ENCODE measurements around the gene GTF2IRD1. TPM values are rescaled to one million over a fixed set of nuclear protein-coding genes. Genes with fewer than 3 reads are reported as not detected.

The GTF2IRD1 gene
- total RNA-seq, 1 experiment from 2014 or later, result 14.9 TPM

- no TSS peak for BruUV-seq (replicated peaks)
- Histone ChIP-seq H3F3A (ENCODE audit: low read length, unreplicated experiment) (no peaks in the 10 kb centered on the region), H3K4me3 (ENCODE audit: low read length) (no peak overlapping the region)
These were observed 113.6 kb downstream of the GTF2IRD1 start for GRCh38 chr7:74567318-74567668.

DNA sequence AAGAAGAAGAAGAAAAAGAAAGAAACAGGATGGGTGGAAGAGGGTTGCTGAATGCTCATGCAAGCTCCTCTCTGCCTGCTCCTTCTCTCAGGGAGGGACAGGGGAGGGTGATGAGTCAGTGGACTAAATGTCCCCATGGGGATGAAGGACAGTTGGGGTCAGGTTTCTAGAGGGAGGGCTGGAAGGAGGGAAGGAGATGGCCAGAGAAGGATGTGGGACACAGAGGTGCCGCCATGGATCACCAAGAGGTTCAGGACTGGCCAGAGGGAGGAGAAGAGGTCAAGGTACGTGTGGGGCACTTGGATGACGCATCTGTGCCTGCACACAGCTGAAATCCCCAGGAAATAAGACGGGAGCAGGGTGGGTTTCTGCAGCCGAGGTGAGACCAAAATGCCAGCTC, 115.0 kb downstream of the GTF2IRD1 start:
- intact Hi-C loops (cut with micrococcal nuclease), result no loop called here
- Histone ChIP-seq H3K27me3 (ENCODE audit: low read length) (no peaks in the 10 kb centered on the region), H3K9me3 (ENCODE audit: low read length) (no peaks in the 10 kb centered on the region), H3K9ac (ENCODE audit: low read length) (no peak overlapping the region), H3K4me1 (ENCODE audit: insufficient read depth, low read length) (no peaks in the 10 kb centered on the region), H3K4me3 (ENCODE audit: low read length) (no peak overlapping the region), H4K20me1 (ENCODE audit: low read length) (no peaks in the 10 kb centered on the region), H3K36me3 (ENCODE audit: low read depth, low read length) (no peaks in the 10 kb centered on the region), H3K9me2 (replicated peaks; ENCODE audit: low read length) (no peaks in the 10 kb centered on the region), H3K4me2 (ENCODE audit: low read length) (no peak overlapping the region), H2AFZ (ENCODE audit: low read length) (no peak overlapping the region), H3K79me2 (ENCODE audit: low read length) (no peaks in the 10 kb centered on the region), H3F3A (ENCODE audit: low read length, unreplicated experiment) (no peaks in the 10 kb centered on the region), H3K27ac (ENCODE audit: low read length) (no peak overlapping the region)
- DNase-seq (no peak), ATAC-seq (no peak)
- BruUV-seq (replicated peaks), result no TSS peak
- CTCF ChIA-PET, result no interaction called here
- no peak for TF ChIP-seq EZH2 (IDR thresholded peaks at IDR 0.05; ENCODE audit: low read length, unreplicated experiment)
- TF ChIP-seq, protein P1, sequence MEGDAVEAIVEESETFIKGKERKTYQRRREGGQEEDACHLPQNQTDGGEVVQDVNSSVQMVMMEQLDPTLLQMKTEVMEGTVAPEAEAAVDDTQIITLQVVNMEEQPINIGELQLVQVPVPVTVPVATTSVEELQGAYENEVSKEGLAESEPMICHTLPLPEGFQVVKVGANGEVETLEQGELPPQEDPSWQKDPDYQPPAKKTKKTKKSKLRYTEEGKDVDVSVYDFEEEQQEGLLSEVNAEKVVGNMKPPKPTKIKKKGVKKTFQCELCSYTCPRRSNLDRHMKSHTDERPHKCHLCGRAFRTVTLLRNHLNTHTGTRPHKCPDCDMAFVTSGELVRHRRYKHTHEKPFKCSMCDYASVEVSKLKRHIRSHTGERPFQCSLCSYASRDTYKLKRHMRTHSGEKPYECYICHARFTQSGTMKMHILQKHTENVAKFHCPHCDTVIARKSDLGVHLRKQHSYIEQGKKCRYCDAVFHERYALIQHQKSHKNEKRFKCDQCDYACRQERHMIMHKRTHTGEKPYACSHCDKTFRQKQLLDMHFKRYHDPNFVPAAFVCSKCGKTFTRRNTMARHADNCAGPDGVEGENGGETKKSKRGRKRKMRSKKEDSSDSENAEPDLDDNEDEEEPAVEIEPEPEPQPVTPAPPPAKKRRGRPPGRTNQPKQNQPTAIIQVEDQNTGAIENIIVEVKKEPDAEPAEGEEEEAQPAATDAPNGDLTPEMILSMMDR (conservative IDR thresholded peaks at IDR 0.05; ENCODE audit: low read depth, low read length), result no peak
- no peak for TF ChIP-seq EZH2phosphoT487 (IDR thresholded peaks at IDR 0.05; ENCODE audit: borderline replicate concordance, low read length)
- POLR2A ChIA-PET (ENCODE audit: unreplicated experiment), result no interaction called here

More at GRCh38 chr7:74567318-74567668, 113.6 kb downstream of the GTF2IRD1 start:
- ChIA-PET CTCF (interaction anchor here (0.6 to 1.6 kb wide), 2 partner anchors 8 to 1040 kb away, joined by 4 to 6 read pairs; no protein-coding TSS in a partner anchor), POLR2A (ENCODE audit: unreplicated experiment) (no interaction called here)
- Histone ChIP-seq H2AFZ (ENCODE audit: low read length) (no peak overlapping the region), H3K9me2 (replicated peaks; ENCODE audit: low read length) (no peaks in the 10 kb centered on the region), H3K27me3 (ENCODE audit: low read length) (no peaks in the 10 kb centered on the region), H3K79me2 (ENCODE audit: low read length) (no peaks in the 10 kb centered on the region), H3K36me3 (ENCODE audit: low read depth, low read length) (no peaks in the 10 kb centered on the region), H3K27ac (ENCODE audit: low read length) (no peak overlapping the region), H3K4me1 (ENCODE audit: insufficient read depth, low read length) (no peaks in the 10 kb centered on the region), H4K20me1 (ENCODE audit: low read length) (no peaks in the 10 kb centered on the region), H3K9me3 (ENCODE audit: low read length) (no peaks in the 10 kb centered on the region), H3K9ac (ENCODE audit: low read length) (no peak overlapping the region), H3K4me2 (ENCODE audit: low read length) (no peak overlapping the region)
- no peak for ATAC-seq
- intact Hi-C loops (cut with micrococcal nuclease), result loop anchor here (2.0 kb wide), 1 partner anchor 150 kb away; no protein-coding TSS in a partner anchor
- no peak for DNase-seq
- TF ChIP-seq EZH2phosphoT487 (IDR thresholded peaks at IDR 0.05; ENCODE audit: borderline replicate concordance, low read length) (no peak), EZH2 (IDR thresholded peaks at IDR 0.05; ENCODE audit: low read length, unreplicated experiment) (no peak)
- TF ChIP-seq, protein P1 (conservative IDR thresholded peaks at IDR 0.05; ENCODE audit: low read depth, low read length), result no peak

GRCh38 chr7:74569501-74570075, 115.9 kb downstream of the GTF2IRD1 start:
- Histone ChIP-seq H3K27ac (ENCODE audit: low read length) (no peak overlapping the region), H3K9me3 (ENCODE audit: low read length) (no peaks in the 10 kb centered on the region), H3K36me3 (ENCODE audit: low read depth, low read length) (no peaks in the 10 kb centered on the region), H4K20me1 (ENCODE audit: low read length) (no peaks in the 10 kb centered on the region), H2AFZ (ENCODE audit: low read length) (no peak overlapping the region), H3K9ac (ENCODE audit: low read length) (no peak overlapping the region), H3K4me1 (ENCODE audit: insufficient read depth, low read length) (no peaks in the 10 kb centered on the region), H3K4me3 (ENCODE audit: low read length) (no peak overlapping the region), H3K79me2 (ENCODE audit: low read length) (no peaks in the 10 kb centered on the region), H3K27me3 (ENCODE audit: low read length) (no peaks in the 10 kb centered on the region), H3K9me2 (replicated peaks; ENCODE audit: low read length) (no peaks in the 10 kb centered on the region), H3K4me2 (ENCODE audit: low read length) (no peak overlapping the region), H3F3A (ENCODE audit: low read length, unreplicated experiment) (no peaks in the 10 kb centered on the region)
- no TSS peak for BruUV-seq (replicated peaks)
- TF ChIP-seq EZH2 (IDR thresholded peaks at IDR 0.05; ENCODE audit: low read length, unreplicated experiment) (no peak), EZH2phosphoT487 (IDR thresholded peaks at IDR 0.05; ENCODE audit: borderline replicate concordance, low read length) (no peak)
- TF ChIP-seq, protein P1 (conservative IDR thresholded peaks at IDR 0.05; ENCODE audit: low read depth, low read length), result no peak
- POLR2A ChIA-PET (ENCODE audit: unreplicated experiment), result no interaction called here
- no peak for DNase-seq
- no peak for ATAC-seq
- intact Hi-C loops (cut with micrococcal nuclease), result no loop called here
- CTCF ChIA-PET, result no interaction called here

Data from PC-3 (cell line).